Measurements from ENCODE around the gene RPS14.
"Not testable (repeated sequence)": the region's sequence is repeated elsewhere in the genome, so short reads cannot be mapped to it uniquely, and the experiment has no call there.

DNA sequence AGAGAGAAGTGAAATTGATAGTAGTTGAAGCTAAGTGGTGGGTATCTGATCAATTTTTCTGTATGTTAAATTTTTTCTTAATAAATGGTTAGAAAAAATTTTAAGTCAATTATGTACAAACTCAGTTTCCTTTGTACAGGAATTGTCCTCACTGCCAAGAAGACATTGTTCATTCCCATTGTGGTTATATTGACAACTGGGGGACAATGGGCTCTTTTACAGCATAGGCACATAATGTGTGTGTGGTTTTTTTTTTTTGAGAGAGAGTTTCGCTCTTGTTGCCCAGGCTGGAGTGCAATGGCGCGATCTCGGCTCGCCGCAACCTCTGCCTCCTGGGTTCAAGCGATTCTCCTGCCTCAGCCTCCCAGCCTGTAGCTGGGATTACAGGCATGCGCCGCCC is 23.4 kb downstream of the RPS14 start:
- TF ChIP-seq, protein P1, sequence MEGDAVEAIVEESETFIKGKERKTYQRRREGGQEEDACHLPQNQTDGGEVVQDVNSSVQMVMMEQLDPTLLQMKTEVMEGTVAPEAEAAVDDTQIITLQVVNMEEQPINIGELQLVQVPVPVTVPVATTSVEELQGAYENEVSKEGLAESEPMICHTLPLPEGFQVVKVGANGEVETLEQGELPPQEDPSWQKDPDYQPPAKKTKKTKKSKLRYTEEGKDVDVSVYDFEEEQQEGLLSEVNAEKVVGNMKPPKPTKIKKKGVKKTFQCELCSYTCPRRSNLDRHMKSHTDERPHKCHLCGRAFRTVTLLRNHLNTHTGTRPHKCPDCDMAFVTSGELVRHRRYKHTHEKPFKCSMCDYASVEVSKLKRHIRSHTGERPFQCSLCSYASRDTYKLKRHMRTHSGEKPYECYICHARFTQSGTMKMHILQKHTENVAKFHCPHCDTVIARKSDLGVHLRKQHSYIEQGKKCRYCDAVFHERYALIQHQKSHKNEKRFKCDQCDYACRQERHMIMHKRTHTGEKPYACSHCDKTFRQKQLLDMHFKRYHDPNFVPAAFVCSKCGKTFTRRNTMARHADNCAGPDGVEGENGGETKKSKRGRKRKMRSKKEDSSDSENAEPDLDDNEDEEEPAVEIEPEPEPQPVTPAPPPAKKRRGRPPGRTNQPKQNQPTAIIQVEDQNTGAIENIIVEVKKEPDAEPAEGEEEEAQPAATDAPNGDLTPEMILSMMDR (conservative IDR thresholded peaks at IDR 0.05; ENCODE audit: low read depth, low read length), result not testable (repeated sequence)
- not testable (repeated sequence) for TF ChIP-seq EZH2phosphoT487 (IDR thresholded peaks at IDR 0.05; ENCODE audit: borderline replicate concordance, low read length); EZH2 (IDR thresholded peaks at IDR 0.05; ENCODE audit: low read length, unreplicated experiment)

Data from PC-3 (cell line).